Endodermal cell (in vitro differentiated cells): ENCODE measurements around the gene UBN1. TPM values are rescaled to one million over a fixed set of nuclear protein-coding genes. Genes with fewer than 3 reads are reported as not detected.

Experiments
- DNase-seq: peaks from one replicate; pipeline ENCODE4 v3.0.0-alpha.2; 2017
- H3K27ac ChIP-seq: 2 replicates; pipeline ENCODE4 v1.5.1; 2013; ENCODE audit warnings: mild to moderate bottlenecking, low read depth, low read length, moderate library complexity
- H3K27me3 ChIP-seq: 2 replicates; pipeline ENCODE4 v1.6.1; 2013; ENCODE audit warnings: mild to moderate bottlenecking, low read length, moderate library complexity; ENCODE audit not compliant: insufficient read depth, control insufficient read depth, poor library complexity, severe bottlenecking
- H3K36me3 ChIP-seq: 2 replicates; pipeline ENCODE4 v1.7.0; 2013; ENCODE audit warnings: mild to moderate bottlenecking, low read length, moderate library complexity; ENCODE audit not compliant: control insufficient read depth, insufficient read depth
- H3K4me1 ChIP-seq: one replicate; pipeline ENCODE4 v1.7.0; 2013; ENCODE audit warnings: low read length; ENCODE audit not compliant: control insufficient read depth, insufficient read depth
- H3K4me3 ChIP-seq: 2 replicates; pipeline ENCODE4 v1.5.1; 2013; ENCODE audit warnings: mild to moderate bottlenecking, low read length, moderate library complexity
- H3K9ac ChIP-seq: 2 replicates; pipeline ENCODE4 v1.6.1; 2013; ENCODE audit warnings: mild to moderate bottlenecking, low read length, moderate library complexity; ENCODE audit not compliant: poor library complexity, severe bottlenecking; ENCODE audit errors: extremely low read depth
- H3K9me3 ChIP-seq: 2 replicates; pipeline ENCODE4 v1.6.1; 2013; ENCODE audit warnings: mild to moderate bottlenecking, low read length, moderate library complexity; ENCODE audit not compliant: control insufficient read depth
- H3K27ac Mint-ChIP-seq: 2 replicates; pipeline ENCODE4 v1.8.0; 2020; ENCODE audit warnings: mixed read lengths
- H3K27me3 Mint-ChIP-seq: 2 replicates; pipeline ENCODE4 v1.8.0; 2021; ENCODE audit warnings: mild to moderate bottlenecking, mixed read lengths; ENCODE audit not compliant: insufficient read depth
- H3K36me3 Mint-ChIP-seq: 2 replicates; pipeline ENCODE4 v1.8.0; 2020; ENCODE audit warnings: low read depth, mixed read lengths
- H3K4me1 Mint-ChIP-seq: 2 replicates; pipeline ENCODE4 v1.8.0; 2020; ENCODE audit warnings: mixed read lengths
- H3K4me3 Mint-ChIP-seq: 2 replicates; pipeline ENCODE4 v1.8.0; 2020; ENCODE audit warnings: mild to moderate bottlenecking, moderate library complexity, mixed read lengths
- H3K9me3 Mint-ChIP-seq: 2 replicates; pipeline ENCODE4 v1.8.0; 2020; ENCODE audit warnings: mild to moderate bottlenecking, mixed read lengths
- CTCF ChIP-seq: fragments of 200-600 bp; sonication (generic); conservative IDR thresholded peaks from 2 replicates; pipeline ENCODE4 v1.5.0; 2021; ENCODE audit warnings: antibody characterized with exemption, mild to moderate bottlenecking
- WGBS, 2 experiments: methylation state at CpG; one replicate each; pipeline versions ENCODE4 v1.1.5 to v1.1.7; 2013; ENCODE audit warnings: missing lambda C conversion rate in 2 of 2, mixed read lengths in 1 of 2; ENCODE audit not compliant: insufficient coverage in 1 of 2, insufficient read length in 1 of 2; 5-methylcytosine and 5-hydroxymethylcytosine counted together
- total RNA-seq, 2 donors: library from RNA; stranded (reverse); fragmentation: NEBNext Ultra II Directional in 1 of 2; extraction: Animal tissue kit (Norgen Biotek cat#: 25700) in 1 of 2; gene quantifications; 2 replicates in 1 of 2; 3 replicates in 1 of 2; pipeline ENCODE4 v1.2.1, GENCODE V29; 2021

UBN1 gene
- total RNA-seq, 2 donors from 2014 or later, result 36.8 to 46.7 TPM

GRCh38 chr16:4873091-4873490 lies 25.8 kb downstream of the UBN1 start:
- no peaks in the 10 kb centered on the region for H3K27me3 Mint-ChIP-seq
- H3K36me3 ChIP-seq, result peaks cover 87% of the 10 kb centered on the region
- no peak overlapping the region for H3K9ac ChIP-seq
- H3K27ac Mint-ChIP-seq, result peak overlapping the region; percentile 19
- 90 to 92% methylated on average over 3 of the region's 3 CpGs for WGBS, 2 experiments
- H3K27me3 ChIP-seq, result no peaks in the 10 kb centered on the region
- no peaks in the 10 kb centered on the region for H3K4me1 ChIP-seq
- peaks cover 8% of the 10 kb centered on the region for H3K4me1 Mint-ChIP-seq
- TF ChIP-seq CTCF, result no peak
- peaks cover 71% of the 10 kb centered on the region for H3K36me3 Mint-ChIP-seq
- no peaks in the 10 kb centered on the region for H3K9me3 ChIP-seq
- H3K9me3 Mint-ChIP-seq, result no peaks in the 10 kb centered on the region
- no peak overlapping the region for H3K4me3 Mint-ChIP-seq
- no peak for DNase-seq
- no peak overlapping the region for H3K4me3 ChIP-seq
- H3K27ac ChIP-seq, result no peak overlapping the region

DNA sequence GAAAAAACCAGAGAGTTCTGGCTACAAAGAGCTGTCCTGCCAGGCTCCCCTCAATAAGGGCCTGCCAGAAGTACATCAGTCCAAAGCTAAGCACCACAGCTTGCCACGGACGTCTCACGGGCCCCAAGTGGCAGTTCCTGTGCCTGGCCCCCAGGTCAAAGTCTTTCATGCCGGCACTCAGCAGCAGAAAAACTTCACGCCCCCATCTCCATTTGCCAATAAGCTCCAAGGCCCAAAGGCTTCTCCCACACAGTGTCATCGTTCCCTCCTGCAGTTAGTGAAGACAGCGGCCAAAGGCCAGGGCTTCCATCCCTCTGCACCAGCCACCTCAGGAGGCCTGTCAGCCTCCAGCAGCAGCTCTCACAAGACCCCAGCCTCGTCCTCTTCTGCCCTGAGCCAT lies 27.4 kb downstream of the UBN1 start:
- WGBS, 2 experiments, result 90 to 94% methylated on average over 2 to 8 of the region's 8 CpGs
- Mint-ChIP-seq H3K27ac (no peak overlapping the region), H3K4me1 (no peaks in the 10 kb centered on the region), H3K4me3 (no peak overlapping the region), H3K27me3 (no peaks in the 10 kb centered on the region), H3K9me3 (no peaks in the 10 kb centered on the region), H3K36me3 (peaks cover 70% of the 10 kb centered on the region)
- Histone ChIP-seq H3K27ac (no peak overlapping the region), H3K36me3 (peaks cover 89% of the 10 kb centered on the region), H3K4me3 (no peak overlapping the region), H3K27me3 (no peaks in the 10 kb centered on the region), H3K9ac (no peak overlapping the region), H3K4me1 (no peaks in the 10 kb centered on the region), H3K9me3 (no peaks in the 10 kb centered on the region)
- no peak for DNase-seq
- no peak for TF ChIP-seq CTCF

GRCh38 chr16:4876646-4877379 lies 29.5 kb downstream of the UBN1 start:
- Mint-ChIP-seq H3K27ac (peak overlapping the region; percentile 52), H3K36me3 (peaks cover 66% of the 10 kb centered on the region), H3K27me3 (no peaks in the 10 kb centered on the region), H3K4me1 (peaks cover under 1% of the 10 kb centered on the region), H3K4me3 (no peak overlapping the region), H3K9me3 (no peaks in the 10 kb centered on the region)
- Histone ChIP-seq H3K4me1 (peaks cover under 1% of the 10 kb centered on the region), H3K36me3 (peaks cover 93% of the 10 kb centered on the region), H3K9ac (no peak overlapping the region), H3K9me3 (no peaks in the 10 kb centered on the region), H3K4me3 (no peak overlapping the region), H3K27me3 (no peaks in the 10 kb centered on the region), H3K27ac (no peak overlapping the region)
- DNase-seq, result no peak
- TF ChIP-seq CTCF, result no peak
- 92 to 93% methylated on average over 9 to 11 of the region's 11 CpGs for WGBS, 2 experiments
